ENCODE results near the gene PRG2.

DNA sequence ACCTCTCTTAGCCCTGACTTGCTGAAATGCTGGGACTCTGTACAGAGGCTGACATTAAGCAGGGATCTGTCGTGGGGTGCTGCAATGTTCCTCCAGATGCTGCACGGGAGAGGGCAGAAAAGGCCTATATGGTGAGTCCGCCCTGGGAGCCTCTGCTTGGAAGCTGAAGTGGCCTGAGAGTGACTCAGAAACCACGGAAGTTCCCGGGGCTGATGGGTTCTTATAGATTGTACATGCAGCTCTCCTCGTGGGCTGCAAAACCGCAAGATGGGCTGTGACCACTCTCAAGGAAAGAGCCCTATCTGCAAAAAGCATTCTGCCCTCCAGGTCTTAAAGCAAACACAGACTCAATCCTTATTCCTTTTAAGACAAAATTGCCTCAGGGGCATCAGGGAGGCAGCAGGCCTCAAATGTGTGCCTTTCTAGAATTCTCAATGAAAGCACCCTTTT is 42.3 kb upstream of the PRG2 start:
- TF ChIP-seq, protein P1, sequence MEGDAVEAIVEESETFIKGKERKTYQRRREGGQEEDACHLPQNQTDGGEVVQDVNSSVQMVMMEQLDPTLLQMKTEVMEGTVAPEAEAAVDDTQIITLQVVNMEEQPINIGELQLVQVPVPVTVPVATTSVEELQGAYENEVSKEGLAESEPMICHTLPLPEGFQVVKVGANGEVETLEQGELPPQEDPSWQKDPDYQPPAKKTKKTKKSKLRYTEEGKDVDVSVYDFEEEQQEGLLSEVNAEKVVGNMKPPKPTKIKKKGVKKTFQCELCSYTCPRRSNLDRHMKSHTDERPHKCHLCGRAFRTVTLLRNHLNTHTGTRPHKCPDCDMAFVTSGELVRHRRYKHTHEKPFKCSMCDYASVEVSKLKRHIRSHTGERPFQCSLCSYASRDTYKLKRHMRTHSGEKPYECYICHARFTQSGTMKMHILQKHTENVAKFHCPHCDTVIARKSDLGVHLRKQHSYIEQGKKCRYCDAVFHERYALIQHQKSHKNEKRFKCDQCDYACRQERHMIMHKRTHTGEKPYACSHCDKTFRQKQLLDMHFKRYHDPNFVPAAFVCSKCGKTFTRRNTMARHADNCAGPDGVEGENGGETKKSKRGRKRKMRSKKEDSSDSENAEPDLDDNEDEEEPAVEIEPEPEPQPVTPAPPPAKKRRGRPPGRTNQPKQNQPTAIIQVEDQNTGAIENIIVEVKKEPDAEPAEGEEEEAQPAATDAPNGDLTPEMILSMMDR (IDR thresholded peaks at IDR 0.05; ENCODE audit: low read depth, low read length) = no peak
- no peak for TF ChIP-seq POLR2A (IDR thresholded peaks at IDR 0.05; ENCODE audit: extremely low read depth, insufficient read length)
- TF ChIP-seq, protein P2, sequence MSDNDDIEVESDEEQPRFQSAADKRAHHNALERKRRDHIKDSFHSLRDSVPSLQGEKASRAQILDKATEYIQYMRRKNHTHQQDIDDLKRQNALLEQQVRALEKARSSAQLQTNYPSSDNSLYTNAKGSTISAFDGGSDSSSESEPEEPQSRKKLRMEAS (IDR thresholded peaks at IDR 0.05; ENCODE audit: low read depth, low read length) = peak; percentile 89

Data from NB4 (cell line).